HAP-1 (cell line): ENCODE measurements around the gene PDZD8.

Source experiments
- DNase-seq, 2 experiments: peaks; one replicate each; pipeline ENCODE4 v3.0.0-alpha.2; 2016 to 2020; ENCODE audit warnings: low spot score in 2 of 2
- H3K27me3 ChIP-seq: fragments of 250-450 bp; sonication (Bioruptor Pico); 2 replicates; pipeline ENCODE4 v1.5.1; 2020; ENCODE audit warnings: low read depth, mild to moderate bottlenecking, moderate library complexity
- H3K36me3 ChIP-seq: fragments of 250-450 bp; sonication (Bioruptor Pico); replicated peaks from 2 replicates; pipeline ENCODE4 v1.5.1; 2020; ENCODE audit warnings: mild to moderate bottlenecking
- H3K4me1 ChIP-seq: fragments of 250-450 bp; sonication (Bioruptor Pico); 2 replicates; pipeline ENCODE4 v1.5.1; 2020; ENCODE audit warnings: mild to moderate bottlenecking
- H3K4me3 ChIP-seq: fragments of 250-450 bp; sonication (Bioruptor Pico); 2 replicates; pipeline ENCODE4 v1.5.1; 2020; ENCODE audit warnings: mild to moderate bottlenecking, moderate library complexity
- H3K9me3 ChIP-seq: fragments of 250-450 bp; sonication (Bioruptor Pico); 2 replicates; pipeline ENCODE4 v1.5.1; 2020; ENCODE audit warnings: mild to moderate bottlenecking, moderate library complexity
- in situ Hi-C: fragments of 300-500 bp; cut with MboI; formaldehyde crosslinking; loops from 3 replicates; pipeline ENCODE4 v1.14.3; 2020; ENCODE audit warnings: low sequenced_read_pairs, inconsistent platforms, mixed read lengths

PDZD8 gene

DNA sequence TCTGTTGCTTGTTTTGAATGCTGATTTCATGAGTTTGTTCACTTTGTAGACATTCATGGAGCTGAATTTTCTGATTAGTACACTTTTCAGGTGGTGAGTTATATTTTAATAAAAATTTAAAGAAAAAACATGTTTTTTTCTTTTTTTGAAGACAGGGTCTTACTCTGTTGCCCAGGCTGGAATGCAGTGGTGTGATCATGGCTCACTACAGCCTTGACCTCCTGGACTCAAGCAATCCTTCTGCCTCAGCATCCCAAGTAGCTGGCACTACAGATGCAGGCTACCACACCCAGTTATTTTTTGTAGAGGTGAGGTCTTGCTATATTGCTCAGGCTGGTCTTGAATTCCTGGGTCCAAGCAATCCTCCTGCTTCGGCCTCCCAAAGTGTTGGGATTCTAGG lies 23.7 kb downstream of the PDZD8 start:
- in situ Hi-C loops: no loop called here
- DNase-seq: no peak
- no peaks in the 10 kb centered on the region for H3K36me3 ChIP-seq
- H3K9me3 ChIP-seq: no peaks in the 10 kb centered on the region
- no peaks in the 10 kb centered on the region for H3K27me3 ChIP-seq
- H3K4me3 ChIP-seq: no peak overlapping the region
- peaks cover 37% of the 10 kb centered on the region for H3K4me1 ChIP-seq

GRCh38 chr10:117350909-117351308 lies 24.3 kb downstream of the PDZD8 start:
- Histone ChIP-seq H3K4me1 (peaks cover 33% of the 10 kb centered on the region), H3K4me3 (no peak overlapping the region), H3K36me3 (no peaks in the 10 kb centered on the region), H3K27me3 (no peaks in the 10 kb centered on the region), H3K9me3 (no peaks in the 10 kb centered on the region)
- in situ Hi-C loops: no loop called here
- DNase-seq: no peak

GRCh38 chr10:117348236-117348635 lies 27.0 kb downstream of the PDZD8 start:
- Histone ChIP-seq H3K4me1 (peaks cover 25% of the 10 kb centered on the region), H3K9me3 (no peaks in the 10 kb centered on the region), H3K27me3 (no peaks in the 10 kb centered on the region), H3K4me3 (no peak overlapping the region), H3K36me3 (no peaks in the 10 kb centered on the region)
- in situ Hi-C loops: no loop called here
- DNase-seq: peak in 1 of 2 experiments; percentile 20

DNA sequence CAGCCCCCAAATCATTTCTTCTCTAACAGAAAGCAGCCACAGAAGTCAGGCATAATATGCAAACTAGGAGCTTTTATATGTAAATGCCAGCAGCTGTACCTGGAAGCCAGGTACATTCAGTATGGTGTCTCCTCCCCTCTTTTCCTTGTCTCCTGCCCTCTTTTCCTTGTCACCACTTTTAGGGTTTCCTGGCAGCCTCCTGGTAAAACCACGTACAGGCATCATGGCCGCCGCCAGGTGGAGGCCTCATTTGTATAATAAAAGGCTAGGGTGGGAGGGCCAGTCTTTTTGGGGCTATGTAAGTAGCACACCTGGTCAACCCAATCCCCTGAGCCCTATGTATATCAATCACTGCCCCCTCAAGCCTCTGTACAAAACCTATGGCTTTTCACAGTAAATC lies 28.7 kb downstream of the PDZD8 start:
- Histone ChIP-seq H3K9me3 (no peaks in the 10 kb centered on the region), H3K36me3 (no peaks in the 10 kb centered on the region), H3K4me3 (no peak overlapping the region), H3K4me1 (peaks cover 42% of the 10 kb centered on the region), H3K27me3 (no peaks in the 10 kb centered on the region)
- in situ Hi-C loops: no loop called here
- DNase-seq: no peak

GRCh38 chr10:117345143-117345542 lies 30.1 kb downstream of the PDZD8 start:
- Histone ChIP-seq H3K4me3 (no peak overlapping the region), H3K4me1 (peaks cover 45% of the 10 kb centered on the region), H3K36me3 (no peaks in the 10 kb centered on the region), H3K27me3 (no peaks in the 10 kb centered on the region), H3K9me3 (no peaks in the 10 kb centered on the region)
- in situ Hi-C loops: no loop called here
- no peak for DNase-seq

GRCh38 chr10:117342641-117343040 lies 32.6 kb downstream of the PDZD8 start:
- H3K27me3 ChIP-seq: no peaks in the 10 kb centered on the region
- no peaks in the 10 kb centered on the region for H3K9me3 ChIP-seq
- no peaks in the 10 kb centered on the region for H3K36me3 ChIP-seq
- H3K4me1 ChIP-seq: peaks cover 33% of the 10 kb centered on the region
- in situ Hi-C loops: no loop called here
- no peak overlapping the region for H3K4me3 ChIP-seq
- peak; percentile 53 to 72 for DNase-seq

DNA sequence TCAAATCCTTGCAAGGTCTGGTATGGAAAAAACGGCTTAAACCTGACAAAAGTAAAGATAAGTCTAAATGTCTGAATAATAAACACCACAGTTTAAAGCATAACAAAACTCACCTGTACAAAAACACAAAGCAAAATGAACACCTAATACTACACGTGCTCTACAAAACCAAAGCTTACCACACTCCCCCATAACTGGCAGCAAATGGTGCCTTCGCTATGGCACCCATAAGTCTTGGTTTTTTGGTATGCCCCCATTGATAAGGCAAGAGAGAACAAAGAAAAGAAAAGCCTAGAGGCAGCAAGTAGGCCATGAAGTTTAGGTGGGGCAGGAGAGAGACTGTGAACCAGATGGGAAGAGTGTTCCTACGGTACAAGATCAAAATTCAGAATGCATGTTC lies 34.2 kb downstream of the PDZD8 start:
- DNase-seq: no peak
- no peaks in the 10 kb centered on the region; the same call in 1 of the 2 replicates for H3K36me3 ChIP-seq
- in situ Hi-C loops: no loop called here
- no peaks in the 10 kb centered on the region for H3K27me3 ChIP-seq
- H3K4me3 ChIP-seq: no peak overlapping the region
- no peaks in the 10 kb centered on the region for H3K9me3 ChIP-seq
- peaks cover 35% of the 10 kb centered on the region for H3K4me1 ChIP-seq

GRCh38 chr10:117339979-117340378 lies 35.3 kb downstream of the PDZD8 start:
- DNase-seq: no peak
- peaks cover 42% of the 10 kb centered on the region for H3K4me1 ChIP-seq
- H3K9me3 ChIP-seq: no peaks in the 10 kb centered on the region
- H3K4me3 ChIP-seq: no peak overlapping the region
- in situ Hi-C loops: no loop called here
- H3K36me3 ChIP-seq: peaks cover 3% of the 10 kb centered on the region
- H3K27me3 ChIP-seq: no peaks in the 10 kb centered on the region

GRCh38 chr10:117339578-117339977 lies 35.7 kb downstream of the PDZD8 start:
- DNase-seq: no peak
- Histone ChIP-seq H3K36me3 (peaks cover 7% of the 10 kb centered on the region), H3K27me3 (no peaks in the 10 kb centered on the region), H3K9me3 (no peaks in the 10 kb centered on the region), H3K4me1 (peaks cover 41% of the 10 kb centered on the region), H3K4me3 (no peak overlapping the region)
- in situ Hi-C loops: no loop called here

DNA sequence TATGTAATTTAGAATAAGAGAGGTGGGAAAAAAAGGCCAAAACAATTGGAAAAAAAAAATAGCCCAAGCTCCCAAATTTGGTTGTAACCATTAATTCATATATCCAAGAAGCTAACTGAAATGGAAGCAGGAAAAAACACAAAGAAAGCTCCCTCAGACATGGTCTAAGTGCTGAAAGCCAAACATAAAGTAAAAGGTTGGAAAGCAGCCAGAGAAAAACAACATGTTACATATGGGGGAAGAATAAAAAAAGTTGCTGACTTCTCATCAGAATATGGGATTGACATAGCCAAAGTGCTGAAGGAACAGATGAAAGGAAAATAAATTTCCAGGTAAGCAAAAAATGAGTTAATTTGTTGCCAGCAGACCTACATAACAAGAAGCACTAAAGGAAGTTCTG lies 40.3 kb downstream of the PDZD8 start:
- in situ Hi-C loops: no loop called here
- Histone ChIP-seq H3K36me3 (peaks cover 15% of the 10 kb centered on the region), H3K4me1 (peaks cover 13% of the 10 kb centered on the region), H3K4me3 (no peak overlapping the region), H3K27me3 (no peaks in the 10 kb centered on the region), H3K9me3 (no peaks in the 10 kb centered on the region)
- DNase-seq: no peak

DNA sequence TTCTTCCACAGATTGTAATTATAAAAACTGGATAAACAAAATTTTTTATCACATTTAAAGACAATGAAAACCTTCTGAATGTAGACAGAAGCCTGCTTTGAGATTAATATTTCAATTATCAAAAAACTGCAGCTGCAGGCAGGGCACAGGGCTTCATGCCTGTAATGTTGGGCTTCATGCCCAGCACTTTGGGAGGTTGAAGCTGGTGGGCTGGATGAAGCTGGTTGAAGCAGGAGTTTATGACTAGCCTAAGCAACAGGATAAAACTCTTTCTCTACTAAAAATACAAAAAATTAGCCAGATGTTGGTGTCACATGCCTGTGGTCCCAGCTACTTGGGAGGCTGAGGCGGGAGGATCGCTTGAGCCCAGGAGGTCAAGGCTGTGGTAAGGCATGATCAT lies 41.2 kb downstream of the PDZD8 start:
- peaks cover 13% of the 10 kb centered on the region for H3K4me1 ChIP-seq
- no peaks in the 10 kb centered on the region for H3K27me3 ChIP-seq
- H3K9me3 ChIP-seq: no peaks in the 10 kb centered on the region
- H3K4me3 ChIP-seq: no peak overlapping the region
- peaks cover 15% of the 10 kb centered on the region for H3K36me3 ChIP-seq
- no peak for DNase-seq
- in situ Hi-C loops: no loop called here

DNA sequence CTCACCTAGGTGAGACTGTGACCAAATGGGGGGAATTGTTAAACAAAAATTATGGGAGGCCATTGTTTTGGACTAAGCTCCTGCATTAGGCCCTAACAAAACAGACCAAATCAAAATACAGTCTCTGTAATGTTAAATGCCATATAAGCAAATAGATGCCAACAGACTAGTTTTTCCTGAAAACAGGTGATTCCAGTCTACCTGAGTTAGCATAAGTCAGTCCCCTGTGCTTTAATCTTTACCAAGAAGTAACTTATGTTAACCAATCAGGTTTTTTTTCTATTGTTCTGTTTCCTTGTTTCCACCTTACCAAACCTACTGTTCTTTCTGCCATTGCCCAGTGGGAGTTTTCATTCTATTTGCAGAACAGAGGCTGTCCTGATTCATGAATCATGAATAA lies 48.0 kb downstream of the PDZD8 start:
- no peak for DNase-seq
- H3K9me3 ChIP-seq: no peaks in the 10 kb centered on the region
- in situ Hi-C loops: no loop called here
- peaks cover 4% of the 10 kb centered on the region; the same call in 1 of the 2 replicates for H3K36me3 ChIP-seq
- H3K27me3 ChIP-seq: no peaks in the 10 kb centered on the region
- H3K4me3 ChIP-seq: no peak overlapping the region
- no peaks in the 10 kb centered on the region for H3K4me1 ChIP-seq

- no peak for DNase-seq
- in situ Hi-C loops: no loop called here
- peaks cover 4% of the 10 kb centered on the region; the same call in 1 of the 2 replicates for H3K36me3 ChIP-seq
- H3K4me3 ChIP-seq: no peak overlapping the region
- no peaks in the 10 kb centered on the region for H3K27me3 ChIP-seq
- no peaks in the 10 kb centered on the region for H3K9me3 ChIP-seq
- H3K4me1 ChIP-seq: no peaks in the 10 kb centered on the region
These were observed 50.9 kb downstream of the PDZD8 start for GRCh38 chr10:117324367-117324766.

GRCh38 chr10:117322260-117322659 lies 53.0 kb downstream of the PDZD8 start:
- Histone ChIP-seq H3K9me3 (no peaks in the 10 kb centered on the region), H3K4me1 (no peaks in the 10 kb centered on the region), H3K36me3 (peaks cover 4% of the 10 kb centered on the region; the same call in 1 of the 2 replicates), H3K27me3 (no peaks in the 10 kb centered on the region), H3K4me3 (no peak overlapping the region)
- in situ Hi-C loops: no loop called here
- DNase-seq: no peak

DNA sequence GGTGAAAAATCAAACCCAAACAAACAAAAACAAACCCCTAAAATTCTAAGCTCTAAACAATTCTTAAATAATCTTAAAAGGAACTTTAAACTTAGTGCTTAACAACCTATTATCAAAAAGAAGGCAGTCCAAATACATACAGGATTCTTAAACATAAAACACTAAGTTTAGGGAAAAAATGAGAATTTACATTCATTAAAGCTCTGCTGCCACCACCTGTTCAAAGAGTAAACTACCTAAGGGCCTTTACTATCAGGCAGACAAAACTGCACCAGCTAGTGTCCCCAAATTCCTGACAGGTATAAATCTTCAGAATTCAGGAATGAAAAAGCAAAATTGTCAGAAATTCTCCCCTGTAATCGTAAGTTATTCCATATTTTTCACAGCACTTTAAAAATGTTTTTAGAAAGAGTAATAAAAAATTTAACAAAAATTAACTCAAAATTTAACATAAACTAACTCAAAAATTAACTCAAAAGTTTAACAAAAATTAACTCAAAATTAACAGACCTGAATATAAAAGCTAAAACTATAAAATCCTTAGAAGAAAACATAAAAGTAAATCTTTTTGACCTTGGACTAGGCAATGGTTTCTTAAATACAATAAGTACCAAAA lies 55.1 kb downstream of the PDZD8 start:
- Histone ChIP-seq H3K4me3 (no peak overlapping the region), H3K27me3 (no peaks in the 10 kb centered on the region), H3K36me3 (no peaks in the 10 kb centered on the region), H3K4me1 (no peaks in the 10 kb centered on the region), H3K9me3 (no peaks in the 10 kb centered on the region)
- in situ Hi-C loops: no loop called here
- no peak for DNase-seq
